Medulla oblongata (tissue), 1 donor: ENCODE results near the gene CTXND1.

Source experiments
- DNase-seq: peaks from one replicate; pipeline ENCODE4 v3.0.0-alpha.2; 2015; ENCODE audit errors: extremely low spot score

The CTXND1 gene

DNA sequence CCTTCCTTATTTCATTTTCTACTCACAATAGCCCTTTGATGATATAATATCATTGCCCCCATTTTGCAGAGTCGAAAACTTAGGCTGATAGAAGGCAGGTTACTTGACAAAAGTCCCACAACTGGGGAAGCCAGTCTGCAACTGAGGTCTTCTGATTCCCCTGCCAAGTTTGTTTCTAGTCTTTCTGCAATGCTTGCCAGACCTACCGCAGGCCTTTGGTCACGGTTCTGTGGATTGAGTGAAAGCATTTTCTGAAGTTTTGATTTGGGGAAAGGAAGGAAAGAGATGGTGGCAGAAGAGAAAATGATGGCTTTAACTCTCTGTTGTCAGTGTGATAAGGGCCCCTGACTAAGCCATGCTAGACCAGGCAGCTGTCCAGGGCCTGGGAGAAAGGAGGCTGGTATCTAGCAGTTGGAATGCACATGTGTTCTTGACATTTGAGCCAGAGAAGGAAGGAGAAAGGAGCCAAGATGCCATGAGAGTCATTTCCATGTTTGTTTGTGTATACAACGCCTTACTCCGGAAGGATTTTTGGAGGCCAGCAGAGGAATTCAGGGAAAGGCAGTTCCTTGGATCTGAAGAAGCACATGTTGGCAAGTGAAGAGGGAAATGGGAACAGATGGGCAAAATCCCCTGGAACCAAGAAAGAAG, 69.3 kb downstream of the CTXND1 start:
- no peak for DNase-seq

DNA sequence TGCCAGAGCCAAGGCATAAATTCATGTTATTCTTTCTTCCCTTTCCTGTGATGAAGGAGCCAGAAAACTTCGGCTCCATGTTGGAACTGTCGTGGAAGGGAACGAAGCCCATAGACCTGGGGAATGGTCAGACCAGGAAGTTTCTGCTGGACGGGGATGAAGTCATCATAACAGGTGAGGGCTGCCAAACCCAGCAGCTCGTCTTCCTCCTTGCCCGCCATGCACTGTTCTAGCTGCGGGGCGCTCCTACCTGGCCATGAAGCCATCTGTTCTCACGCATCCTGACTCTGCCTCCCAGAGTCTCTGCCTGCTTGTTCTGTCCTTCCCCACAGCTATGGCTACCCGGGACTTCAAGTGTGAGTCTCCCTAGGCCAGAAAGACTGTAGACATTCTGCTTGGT, 71.0 kb downstream of the CTXND1 start:
- no peak for DNase-seq

DNA sequence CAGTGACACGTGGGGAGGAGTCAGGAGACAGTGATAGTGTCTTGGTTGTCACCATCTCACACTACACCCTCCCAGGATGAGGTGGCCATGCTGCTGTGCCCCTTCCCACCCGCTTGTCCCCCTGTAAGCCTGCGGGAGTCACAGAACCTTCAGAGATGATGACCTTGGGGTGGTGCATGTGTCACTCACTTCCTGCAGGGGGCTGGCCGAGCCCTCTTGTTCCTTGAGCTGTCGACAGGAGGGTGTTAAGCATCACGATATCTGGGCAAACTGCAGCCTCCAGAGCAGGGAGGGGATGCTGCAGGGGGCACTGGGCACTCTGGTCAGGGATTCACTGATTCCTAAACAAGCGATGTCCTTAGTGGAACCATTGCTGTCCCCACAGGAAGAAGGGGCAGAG, 71.5 kb downstream of the CTXND1 start:
- no peak for DNase-seq

GRCh38 chr15:80179935-80180334, 72.1 kb downstream of the CTXND1 start:
- DNase-seq, result no peak

DNA sequence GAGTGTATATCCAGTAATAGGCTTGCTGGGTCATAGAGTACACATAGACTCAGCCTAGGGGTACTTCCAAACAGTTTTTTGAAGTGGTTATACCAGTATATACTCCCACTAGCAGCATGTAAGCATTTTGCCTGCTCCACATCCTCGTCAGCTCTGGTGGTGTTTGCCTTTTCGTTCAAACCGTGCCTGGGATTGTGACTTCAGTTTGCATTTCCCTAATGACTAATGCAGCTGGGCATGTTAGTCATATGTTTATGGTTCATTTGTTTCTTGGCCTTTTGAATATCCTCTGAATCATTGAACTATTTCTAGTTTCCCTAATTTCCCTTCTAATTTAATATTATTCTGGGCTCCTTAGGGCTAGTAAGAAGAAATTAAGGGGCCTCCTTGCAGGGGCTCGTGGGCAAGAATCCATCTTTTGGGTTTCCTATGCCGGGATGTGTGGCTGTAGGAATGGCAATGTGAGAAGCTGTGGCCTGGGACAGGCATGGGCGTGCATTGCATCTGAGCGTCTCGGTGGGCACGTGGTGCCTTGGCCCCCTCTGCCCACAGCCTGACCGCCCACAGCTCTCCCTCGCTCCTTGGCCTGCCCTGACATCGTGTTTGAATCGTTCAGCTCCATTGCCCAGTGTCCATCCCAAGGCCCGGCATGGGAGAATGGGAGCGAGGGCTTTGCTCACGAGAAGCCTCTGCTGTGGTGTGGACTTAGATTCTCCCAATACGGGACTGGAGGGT, 72.8 kb downstream of the CTXND1 start:
- no peak for DNase-seq

GRCh38 chr15:80177156-80177555, 74.9 kb downstream of the CTXND1 start:
- no peak for DNase-seq

GRCh38 chr15:80176443-80176842, 75.6 kb downstream of the CTXND1 start:
- no peak for DNase-seq

GRCh38 chr15:80175436-80175835, 76.6 kb downstream of the CTXND1 start:
- DNase-seq, result no peak

GRCh38 chr15:80174017-80174746, 77.8 kb downstream of the CTXND1 start:
- no peak for DNase-seq

- peak; percentile 68 for DNase-seq
Observed at GRCh38 chr15:80173022-80173759, 78.8 kb downstream of the CTXND1 start.

DNA sequence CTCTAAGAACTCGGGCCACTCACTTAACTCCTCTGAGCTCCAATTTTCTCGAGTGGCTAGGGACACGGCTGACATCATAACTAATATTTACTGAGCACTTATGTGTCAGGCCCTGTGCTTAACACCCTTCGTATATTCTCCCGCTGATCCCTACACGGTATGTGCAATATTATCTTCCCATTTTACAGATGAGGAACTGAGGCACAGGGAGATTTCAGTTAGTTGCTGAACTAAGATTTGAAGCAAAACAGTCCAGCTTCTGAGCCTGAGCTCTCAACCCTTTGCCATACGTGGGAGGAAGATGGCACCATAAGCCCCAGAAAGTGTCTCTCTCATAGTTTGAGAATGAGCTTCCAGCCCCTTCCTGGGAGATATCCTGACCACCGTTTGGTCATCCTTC, 79.6 kb downstream of the CTXND1 start:
- DNase-seq, result no peak

DNA sequence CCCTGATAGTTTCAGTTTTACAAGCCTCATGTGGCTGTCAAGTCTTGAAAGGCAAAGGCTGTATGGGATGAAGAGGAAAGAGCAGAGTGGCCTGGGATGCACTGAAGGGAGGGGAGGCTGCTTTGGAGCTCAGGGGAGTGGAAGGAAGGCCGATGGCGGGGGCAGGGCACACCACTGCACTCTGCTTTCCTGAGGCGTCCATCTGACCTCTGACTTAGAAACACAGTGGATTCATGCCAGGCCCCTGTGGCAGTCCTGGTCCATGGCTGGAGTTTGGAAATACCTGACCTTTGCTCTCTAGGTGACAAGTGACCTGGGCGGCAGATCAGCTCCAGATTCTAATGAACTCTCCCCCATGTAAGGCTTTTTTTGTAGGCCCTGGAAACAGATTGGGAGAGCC, 80.2 kb downstream of the CTXND1 start:
- no peak for DNase-seq

DNA sequence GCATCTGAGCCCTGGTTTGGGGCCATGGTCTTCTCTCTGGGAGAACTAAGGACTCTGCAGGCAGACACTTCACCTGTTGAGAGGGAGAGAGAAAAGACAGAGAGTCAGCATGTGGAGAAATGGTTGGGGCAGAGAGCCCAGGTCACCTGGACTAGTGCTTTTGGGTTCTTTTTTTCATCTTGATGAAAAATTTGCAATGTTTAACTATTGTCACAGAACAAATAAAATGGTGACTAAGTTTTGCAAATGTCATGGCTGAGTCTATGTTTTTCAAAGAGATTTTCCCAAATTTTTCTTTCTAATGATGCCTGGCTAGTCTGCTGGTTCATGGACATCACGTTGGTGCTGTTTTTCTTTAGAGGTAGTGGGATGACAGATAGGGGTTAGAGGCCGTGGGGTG, 81.4 kb downstream of the CTXND1 start:
- no peak for DNase-seq

DNA sequence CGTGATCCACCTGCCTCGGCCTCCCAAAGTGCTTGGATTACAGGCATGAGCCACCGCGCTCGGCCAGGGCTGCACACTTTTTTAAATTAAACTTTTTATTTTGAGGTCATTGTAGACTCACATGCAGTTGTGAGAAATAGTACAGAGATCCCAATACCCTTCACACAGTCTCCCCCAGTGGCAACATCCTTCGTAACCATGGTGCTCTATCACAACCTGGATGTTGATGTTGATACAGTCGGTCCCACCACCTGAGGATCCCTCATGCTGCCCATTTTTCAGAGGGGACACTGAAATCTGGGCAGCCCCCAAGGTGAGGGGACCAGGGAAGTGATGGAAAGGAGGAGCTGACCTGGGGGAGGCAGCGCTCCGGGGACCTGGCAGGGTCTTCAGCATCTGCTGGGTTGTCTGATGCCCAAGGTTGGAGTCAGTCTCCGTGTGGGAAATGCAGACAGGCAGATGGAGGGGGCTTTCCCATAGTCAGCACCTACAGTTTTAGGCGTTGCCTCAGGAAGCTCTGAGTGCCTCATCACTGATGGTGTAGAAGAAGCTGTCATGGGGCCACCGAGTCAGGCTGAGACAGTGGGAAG, 82.2 kb downstream of the CTXND1 start:
- DNase-seq, result no peak

DNA sequence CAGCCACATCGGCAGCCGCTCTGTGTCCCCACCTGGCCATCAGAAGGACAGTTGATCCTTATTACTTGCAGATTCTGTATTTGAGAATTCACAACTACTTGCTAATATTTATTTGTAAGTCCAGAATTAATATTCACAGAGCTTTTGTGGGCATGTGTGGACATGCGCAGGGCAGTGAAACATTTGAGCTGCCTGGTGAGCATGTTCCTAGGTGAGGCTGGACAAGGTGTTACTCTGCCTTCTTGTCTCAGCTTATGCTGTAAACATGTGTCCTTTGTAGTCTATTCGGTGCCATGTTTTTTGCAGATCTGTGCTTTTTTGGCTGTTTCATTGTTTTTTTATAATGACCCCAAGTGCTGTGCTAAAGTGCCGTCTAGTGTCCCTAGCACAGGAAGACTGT, 83.6 kb downstream of the CTXND1 start:
- DNase-seq, result no peak

DNA sequence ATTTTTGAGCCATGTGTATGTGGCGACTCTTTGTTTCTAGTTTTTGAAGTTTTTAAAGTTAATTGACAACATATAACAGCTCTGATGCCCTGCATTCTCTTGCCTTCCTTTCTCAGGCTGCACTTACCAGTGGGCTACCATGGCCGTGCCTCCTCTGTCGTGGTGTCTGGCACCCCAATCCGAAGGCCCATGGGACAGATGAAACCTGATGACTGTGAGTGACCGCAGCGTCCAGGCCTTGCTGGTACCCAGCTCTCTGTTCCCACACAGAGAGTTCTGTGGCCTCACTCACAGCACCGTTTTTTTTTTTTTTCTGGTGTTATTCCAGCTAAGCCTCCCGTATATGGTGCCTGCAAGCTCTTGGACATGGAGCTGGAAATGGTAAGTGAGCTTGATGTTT, 84.1 kb downstream of the CTXND1 start:
- DNase-seq, result no peak

DNA sequence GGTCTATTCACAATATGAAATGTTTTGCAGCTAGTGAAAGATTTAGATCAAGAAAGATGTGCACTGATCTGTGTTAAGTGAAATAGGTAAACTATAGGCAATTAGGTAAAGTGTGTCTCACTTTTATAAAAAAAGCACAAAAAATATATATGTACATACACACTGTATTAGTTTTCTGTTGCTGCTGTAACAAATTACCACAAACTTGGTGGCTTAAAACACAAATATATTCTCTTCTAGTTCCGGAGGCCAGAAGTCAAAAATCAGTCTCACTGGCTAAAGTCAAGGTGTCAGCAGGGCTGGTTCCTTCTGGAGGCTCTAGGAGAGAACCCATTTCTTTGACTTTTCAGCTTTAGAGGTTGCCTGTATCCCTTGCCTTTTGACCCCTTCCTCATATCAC, 88.1 kb downstream of the CTXND1 start:
- DNase-seq, result no peak

- no peak for DNase-seq
Observed at GRCh38 chr15:80163217-80163616, 88.8 kb downstream of the CTXND1 start.

DNA sequence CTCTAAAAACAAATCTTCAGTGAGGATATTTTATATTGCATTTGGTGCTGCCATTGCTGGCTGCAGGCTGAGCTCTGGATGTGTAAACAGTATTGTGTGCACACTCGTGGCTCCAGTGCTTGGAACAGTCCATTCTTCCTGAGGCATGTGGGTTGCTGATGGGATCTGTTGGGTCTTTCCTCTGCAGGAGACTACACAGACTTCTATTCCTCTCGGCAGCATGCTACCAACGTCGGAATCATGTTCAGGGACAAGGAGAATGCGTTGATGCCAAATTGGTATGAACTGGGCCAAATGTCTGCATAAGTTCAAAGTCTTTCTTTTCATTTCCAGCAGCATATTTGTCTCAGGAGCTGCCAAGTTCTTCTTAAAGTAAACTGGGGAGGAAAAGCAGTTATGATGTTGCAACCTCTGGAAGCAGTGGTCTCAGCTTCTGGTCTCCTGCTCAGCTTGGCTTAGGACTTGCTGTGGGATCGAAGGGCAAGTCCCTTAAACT, 89.9 kb downstream of the CTXND1 start:
- DNase-seq, result no peak

- no peak for DNase-seq
Observed at GRCh38 chr15:80161468-80162016, 90.5 kb downstream of the CTXND1 start.

GRCh38 chr15:80160570-80161156, 91.3 kb downstream of the CTXND1 start:
- DNase-seq, result peak; percentile 87
